HG03460 (cell line): ENCODE results near the gene CKAP2L.

ENCODE experiments used
- ATAC-seq: cut with Tn5 transposase; IDR thresholded peaks from one replicate; pipeline ENCODE4 v1.9.1; 2021; ENCODE audit not compliant: unreplicated experiment

Gene CKAP2L

GRCh38 chr2:112791693-112792230 lies 27.4 kb upstream of the CKAP2L start:
- no peak for ATAC-seq

DNA sequence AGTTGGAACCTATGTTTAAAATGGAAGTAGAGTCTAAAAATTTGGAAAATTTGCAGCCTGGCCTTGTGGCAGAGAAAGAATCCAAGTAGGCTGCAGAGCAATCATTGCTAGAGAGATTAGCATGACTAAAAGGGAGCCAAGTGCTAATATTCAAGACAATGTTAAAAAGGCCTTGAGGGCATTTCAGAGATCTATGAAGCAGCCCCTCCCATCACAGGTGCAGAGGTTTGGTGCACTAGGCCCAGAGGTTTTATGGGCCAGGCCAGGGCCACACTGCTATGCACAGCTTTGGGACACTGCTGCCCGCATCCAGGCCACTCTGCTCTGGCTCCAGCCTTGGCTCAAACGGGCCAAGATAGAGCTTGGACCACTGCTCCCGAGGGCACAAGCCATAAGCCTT lies 26.6 kb upstream of the CKAP2L start:
- no peak for ATAC-seq

- no peak for ATAC-seq
Observed at GRCh38 chr2:112790305-112790704, 25.9 kb upstream of the CKAP2L start.

GRCh38 chr2:112789186-112789585 lies 24.8 kb upstream of the CKAP2L start:
- no peak for ATAC-seq

DNA sequence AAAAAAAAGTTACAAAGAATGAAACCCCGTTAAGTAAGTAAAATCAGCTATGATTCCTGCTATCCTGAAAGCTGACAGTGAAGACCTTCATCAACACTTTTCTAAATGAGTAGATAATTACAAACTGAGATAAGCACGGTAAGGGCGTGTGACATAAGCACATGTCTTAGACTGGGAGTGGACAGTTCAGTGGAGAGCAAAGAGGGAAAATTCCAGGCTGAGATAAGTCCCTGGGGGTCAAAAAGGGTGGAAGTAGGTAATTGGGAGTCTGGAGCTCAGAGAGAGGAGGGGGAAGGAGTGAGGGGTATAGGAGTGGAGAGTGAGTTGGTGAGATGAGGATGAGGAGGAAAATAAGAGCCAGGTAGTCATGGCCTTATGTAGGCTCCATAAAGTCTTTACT lies 24.2 kb upstream of the CKAP2L start:
- ATAC-seq = no peak

DNA sequence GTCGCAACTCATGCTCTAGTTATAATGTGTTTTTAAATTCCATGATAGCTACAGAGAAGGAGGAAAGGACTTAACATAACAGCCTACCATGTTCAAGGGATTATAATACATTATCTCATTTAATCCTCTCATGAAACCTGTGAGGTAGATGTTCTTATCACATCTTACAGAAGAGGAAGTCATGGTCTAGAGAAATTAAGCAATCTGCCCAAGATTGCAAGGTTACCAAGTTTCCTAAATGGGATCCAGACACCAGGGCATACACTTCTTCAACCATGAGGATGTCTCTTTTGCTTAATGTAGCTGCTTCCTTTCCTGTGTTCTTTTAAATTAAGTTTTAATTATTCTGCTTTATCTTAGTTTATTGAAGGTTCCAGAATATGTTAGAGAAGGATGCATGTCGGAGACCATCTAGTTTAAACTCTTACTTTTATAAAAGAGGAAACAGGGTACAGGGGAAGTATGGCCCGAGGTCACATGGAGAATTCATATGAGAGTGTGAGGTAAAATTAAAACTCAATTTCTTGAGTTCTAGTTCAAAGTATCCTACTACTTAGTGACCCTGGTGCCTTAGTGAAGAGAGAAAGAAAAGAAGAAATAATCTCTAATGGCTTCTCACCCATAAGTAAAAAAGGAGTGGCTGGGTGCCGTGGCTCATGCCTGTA lies 23.5 kb upstream of the CKAP2L start:
- ATAC-seq = no peak

DNA sequence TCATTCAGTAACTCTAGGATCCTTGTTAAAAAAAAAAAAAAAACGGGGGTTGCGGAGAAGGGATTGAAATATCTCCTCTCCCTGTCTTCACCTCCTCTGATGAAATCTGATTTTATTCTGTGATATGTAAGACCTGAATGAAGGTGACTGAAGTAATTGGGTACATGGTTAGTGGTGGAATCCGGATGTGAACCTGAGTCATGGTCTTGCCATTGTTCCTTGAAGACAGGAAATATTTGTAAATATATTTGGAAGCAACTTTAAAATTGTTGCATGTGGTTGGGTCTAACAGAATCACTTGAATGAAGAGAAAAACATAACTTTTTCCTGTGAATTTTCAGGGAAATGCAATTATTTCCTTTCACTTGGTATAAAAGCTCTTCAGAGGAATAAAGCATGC lies 22.9 kb upstream of the CKAP2L start:
- ATAC-seq = no peak

DNA sequence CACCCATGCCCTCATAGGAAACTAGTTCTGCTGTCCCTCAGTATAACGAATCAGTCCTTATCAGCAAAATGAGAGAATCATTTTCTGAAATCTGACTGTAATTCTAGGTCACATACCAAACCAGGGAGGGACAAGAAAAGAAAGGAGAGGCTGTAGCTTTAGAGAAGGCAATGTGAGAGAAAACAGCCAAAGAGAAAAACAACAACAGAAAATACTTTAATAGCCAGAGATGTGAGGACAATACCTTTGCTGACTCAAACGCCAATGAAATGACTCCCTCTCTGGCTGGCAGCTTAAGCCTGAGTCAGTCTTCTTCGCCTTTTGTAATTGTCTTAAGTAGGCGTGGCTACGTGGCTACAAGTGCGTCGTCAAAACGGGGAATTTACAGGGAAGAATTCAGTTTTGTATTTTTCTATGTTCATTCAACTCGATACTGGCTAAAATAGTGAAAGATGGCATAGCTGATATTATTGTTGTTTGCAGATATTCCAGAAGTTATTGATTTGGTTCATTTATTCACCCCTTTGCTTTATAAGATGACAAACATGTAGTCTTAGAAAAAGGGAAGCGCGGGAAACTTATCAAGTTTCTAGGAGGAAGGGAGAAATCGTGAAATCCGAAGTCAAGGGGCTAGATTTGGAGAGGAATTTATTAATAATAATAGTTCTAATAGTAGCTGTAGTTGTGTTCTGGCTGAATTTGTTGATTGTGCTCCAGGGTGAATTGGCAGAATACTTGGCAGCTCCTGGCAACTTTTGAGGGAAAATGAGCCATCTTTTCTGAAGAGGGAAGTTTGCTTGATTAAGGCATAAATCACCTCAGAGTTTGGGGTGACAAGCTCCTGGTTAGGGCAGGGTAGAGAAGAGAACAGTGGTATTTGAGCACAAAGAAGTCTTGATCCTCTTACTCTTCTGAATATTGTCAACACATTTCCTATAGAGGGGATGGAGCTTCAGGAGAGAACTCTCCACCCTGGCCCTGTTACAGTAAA lies 20.1 kb upstream of the CKAP2L start, which contains the start of gene IL1A:
Gene IL1A, minus strand, starts transcription at position 295 of the 991 bp plus-strand sequence. CDS start 723 bp downstream, outside the sequence.
- no peak for ATAC-seq

DNA sequence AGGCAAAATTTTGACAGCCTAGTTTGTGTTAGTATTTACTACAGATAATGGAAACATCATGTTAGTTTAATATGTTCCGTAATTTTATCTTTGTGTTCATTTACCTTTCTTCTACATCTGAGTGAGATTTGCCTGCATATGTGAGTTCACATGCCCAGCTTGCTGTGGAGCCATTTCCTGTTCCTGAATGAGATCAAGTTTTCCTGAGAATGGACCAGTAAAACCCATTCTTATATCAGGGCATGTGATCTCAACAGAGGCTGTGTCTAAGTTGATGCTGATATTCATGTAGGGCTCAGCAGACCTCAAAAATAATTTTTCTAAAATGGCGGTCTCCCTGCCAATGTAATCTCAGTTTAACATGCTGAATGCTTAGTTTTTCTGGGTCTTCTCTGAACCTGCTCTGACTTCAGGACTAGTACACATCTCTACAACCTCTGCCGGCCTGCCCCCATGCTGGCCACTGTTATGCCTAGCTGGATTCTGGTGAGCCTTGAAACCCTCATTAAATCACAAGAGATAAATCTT lies 18.8 kb upstream of the CKAP2L start:
- no peak for ATAC-seq

DNA sequence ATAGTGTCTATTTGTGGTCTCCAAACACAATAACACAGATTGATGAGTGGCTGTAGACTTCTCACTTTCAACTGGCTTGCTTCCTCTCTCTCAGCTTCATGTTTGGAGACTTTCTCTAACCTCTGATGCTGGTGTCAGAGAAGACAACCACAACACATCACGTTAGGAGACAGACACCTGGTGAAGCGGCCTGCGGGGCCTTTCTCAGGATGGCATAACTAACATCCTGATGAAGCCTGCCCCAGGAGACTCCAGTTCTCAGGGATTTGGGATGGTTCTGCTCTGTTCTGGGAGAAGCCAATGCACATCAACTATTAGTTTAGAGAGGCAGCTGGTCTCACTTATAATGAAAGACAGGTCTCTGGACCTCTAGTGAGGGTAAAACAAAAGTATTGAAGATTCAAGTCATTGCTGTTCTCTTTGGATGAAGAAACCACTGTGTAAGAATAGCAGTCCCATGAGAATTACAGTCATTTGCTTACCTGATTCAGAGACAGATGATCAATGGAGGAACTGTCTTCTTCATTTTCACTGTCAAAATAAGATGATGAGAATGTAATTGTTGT lies 17.9 kb upstream of the CKAP2L start:
- peak; percentile 88 for ATAC-seq

GRCh38 chr2:112779598-112779997 lies 15.2 kb upstream of the CKAP2L start:
- no peak for ATAC-seq

GRCh38 chr2:112777036-112777435 lies 12.6 kb upstream of the CKAP2L start:
- no peak for ATAC-seq

GRCh38 chr2:112776113-112776512 lies 11.7 kb upstream of the CKAP2L start:
- no peak for ATAC-seq

- ATAC-seq = no peak
Observed at GRCh38 chr2:112774536-112775285, 10.3 kb upstream of the CKAP2L start.

DNA sequence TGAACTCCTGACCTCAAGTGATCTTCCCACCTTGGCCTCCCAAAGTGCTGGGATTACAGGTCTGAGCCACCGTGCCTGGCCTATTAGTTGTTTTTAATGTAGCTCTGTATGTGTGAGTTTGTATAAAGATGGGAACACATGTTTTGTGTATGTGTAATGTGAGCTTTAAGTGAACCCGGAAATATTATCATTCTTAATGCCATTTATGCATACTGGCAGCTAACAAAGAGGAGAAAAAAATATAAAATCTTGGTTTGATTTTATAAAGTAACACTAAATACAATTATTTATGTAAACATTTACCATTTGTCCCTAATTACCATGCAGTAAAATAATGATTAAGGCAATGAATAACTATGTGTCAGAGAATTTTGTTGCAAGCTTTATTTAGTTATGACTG lies 9.1 kb upstream of the CKAP2L start:
- ATAC-seq = no peak

- ATAC-seq = no peak
Observed at GRCh38 chr2:112772911-112773475, 8.6 kb upstream of the CKAP2L start.

DNA sequence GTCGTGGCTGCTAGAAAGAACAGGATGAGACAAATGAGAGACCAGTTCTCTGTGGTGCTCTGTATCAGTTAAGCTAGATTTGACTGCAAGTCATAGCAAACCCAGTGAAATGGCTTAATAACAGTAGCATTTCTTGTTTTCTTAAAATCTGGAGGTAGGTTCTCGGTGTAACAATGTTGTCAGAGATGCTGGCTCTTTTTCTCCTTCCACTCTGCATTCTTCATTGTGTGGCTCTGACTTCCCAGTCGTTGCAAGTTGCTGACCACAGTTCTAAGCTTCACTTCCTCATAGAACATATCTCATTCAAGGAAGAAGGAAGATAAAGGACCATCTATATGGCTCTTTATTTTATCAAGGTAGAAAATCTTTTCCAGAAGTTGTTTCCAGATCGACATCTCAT lies 7.9 kb upstream of the CKAP2L start:
- ATAC-seq = no peak

DNA sequence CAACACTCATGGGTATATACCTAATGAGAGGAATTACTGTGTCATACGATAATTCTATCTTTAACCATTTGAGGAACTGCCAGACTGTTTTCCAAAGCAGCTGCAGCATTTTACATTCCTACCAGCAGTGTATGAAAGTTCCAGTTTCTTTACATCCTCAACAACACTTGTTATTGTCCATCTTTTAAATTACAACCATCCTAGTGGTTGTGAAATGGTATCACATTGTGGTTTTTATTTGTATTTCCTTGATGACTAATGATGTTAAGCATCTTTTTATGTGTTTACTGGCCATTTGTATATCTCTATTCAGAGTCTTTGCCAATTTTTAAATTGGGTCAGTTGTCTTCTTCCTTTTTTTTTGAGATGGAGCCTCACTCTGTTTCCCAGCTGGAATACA lies 4.0 kb upstream of the CKAP2L start:
- no peak for ATAC-seq

GRCh38 chr2:112767693-112768330 lies 3.4 kb upstream of the CKAP2L start:
- no peak for ATAC-seq

- no peak for ATAC-seq
Observed at GRCh38 chr2:112765251-112765650, 842 bp upstream of the CKAP2L start.
